Measurements from ENCODE around the gene SHH. TPM values are rescaled to one million over a fixed set of nuclear protein-coding genes. Genes with fewer than 3 reads are reported as not detected.
A peak's percentile ranks its signal among the peaks of the same experiment; 100 is the strongest.

The SHH gene
- total RNA-seq (2021) (not detected in 2 replicates), Bru-seq, nascent RNA (not detected), BruChase-seq, experiment 1, labeled RNA remaining after a 2-hour chase (not detected), BruChase-seq, experiment 2, labeled RNA remaining after a 6-hour chase (percentile 7 among the genes with signal in this experiment)
- long read RNA-seq: 0 reads

DNA sequence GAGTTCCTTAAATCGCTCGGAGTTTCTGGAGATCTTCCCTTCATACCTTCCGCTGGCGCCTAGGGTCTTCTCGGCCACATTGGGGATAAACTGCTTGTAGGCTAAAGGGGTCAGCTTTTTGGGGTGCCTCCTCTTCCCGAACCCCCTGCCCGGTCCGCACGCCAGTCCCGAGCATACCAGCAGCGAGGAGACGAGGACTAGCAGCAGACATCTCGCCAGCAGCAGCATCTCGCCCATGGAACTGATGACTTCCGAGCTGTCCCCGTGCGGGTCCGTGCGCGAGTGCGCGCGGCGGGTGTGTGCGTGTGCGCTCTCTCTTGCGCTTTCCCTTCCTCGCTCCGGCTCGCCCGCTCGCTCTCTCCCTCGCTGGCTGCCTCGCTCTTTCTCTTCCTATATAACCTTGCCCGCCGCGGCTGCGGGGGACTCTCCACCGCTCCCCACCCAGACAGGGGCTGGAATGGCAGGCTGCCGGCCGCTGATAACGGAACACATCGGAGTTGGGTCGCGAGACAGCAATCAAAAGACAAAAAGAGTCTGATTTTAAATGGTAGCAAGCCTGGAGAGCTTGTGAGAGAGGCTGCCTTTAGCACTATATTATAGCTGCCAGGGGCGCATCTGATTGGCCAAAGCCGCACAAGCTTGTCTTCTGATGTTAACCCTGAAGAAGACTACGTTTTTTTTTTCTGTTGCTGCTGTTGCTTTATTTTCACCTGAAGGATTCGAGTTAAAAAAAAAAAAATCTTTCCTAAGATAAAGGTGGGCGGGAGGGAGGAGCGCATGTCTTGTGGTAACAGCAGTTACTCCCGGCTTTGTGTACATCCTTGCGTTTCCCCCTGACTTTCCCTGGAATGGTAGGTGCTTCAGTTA is at the start of gene SHH:
Gene SHH, minus strand, starts transcription at position 569 of the 867 bp plus-strand sequence. Its CDS starts 341 bp downstream, at position 228.
- H3K27me3 ChIP-seq (replicated peaks; ENCODE audit: insufficient read depth, low read depth, low read length, poor library complexity): peaks cover 91% of the 10 kb centered on the region
- BruUV-seq (replicated peaks): no TSS peak
- POLR2A ChIA-PET (ENCODE audit: low non-redundant PET): no interaction called here

DNA sequence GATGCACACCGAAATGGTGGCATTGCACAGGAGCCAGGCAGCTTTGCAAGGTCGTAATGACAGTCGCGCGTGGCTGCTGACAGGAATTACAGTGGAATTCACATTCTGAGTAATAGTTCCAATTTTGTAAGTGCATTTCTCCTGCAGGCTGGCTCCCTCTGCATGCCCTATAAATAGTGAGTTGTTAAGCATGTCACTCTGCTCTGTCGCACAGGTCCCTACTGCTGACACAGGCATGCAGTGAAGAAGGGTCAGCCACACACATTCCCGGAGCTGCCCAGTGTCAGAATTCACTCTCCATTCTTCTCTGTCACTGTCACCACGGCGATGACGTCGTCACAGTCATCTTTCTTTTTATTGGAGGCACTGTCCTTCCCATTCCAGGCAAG is 49.2 kb upstream of the SHH start:
- TF ChIP-seq, protein P1, sequence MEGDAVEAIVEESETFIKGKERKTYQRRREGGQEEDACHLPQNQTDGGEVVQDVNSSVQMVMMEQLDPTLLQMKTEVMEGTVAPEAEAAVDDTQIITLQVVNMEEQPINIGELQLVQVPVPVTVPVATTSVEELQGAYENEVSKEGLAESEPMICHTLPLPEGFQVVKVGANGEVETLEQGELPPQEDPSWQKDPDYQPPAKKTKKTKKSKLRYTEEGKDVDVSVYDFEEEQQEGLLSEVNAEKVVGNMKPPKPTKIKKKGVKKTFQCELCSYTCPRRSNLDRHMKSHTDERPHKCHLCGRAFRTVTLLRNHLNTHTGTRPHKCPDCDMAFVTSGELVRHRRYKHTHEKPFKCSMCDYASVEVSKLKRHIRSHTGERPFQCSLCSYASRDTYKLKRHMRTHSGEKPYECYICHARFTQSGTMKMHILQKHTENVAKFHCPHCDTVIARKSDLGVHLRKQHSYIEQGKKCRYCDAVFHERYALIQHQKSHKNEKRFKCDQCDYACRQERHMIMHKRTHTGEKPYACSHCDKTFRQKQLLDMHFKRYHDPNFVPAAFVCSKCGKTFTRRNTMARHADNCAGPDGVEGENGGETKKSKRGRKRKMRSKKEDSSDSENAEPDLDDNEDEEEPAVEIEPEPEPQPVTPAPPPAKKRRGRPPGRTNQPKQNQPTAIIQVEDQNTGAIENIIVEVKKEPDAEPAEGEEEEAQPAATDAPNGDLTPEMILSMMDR (conservative IDR thresholded peaks at IDR 0.05; ENCODE audit: low read depth, low read length): no peak
- TF ChIP-seq EZH2 (IDR thresholded peaks at IDR 0.05; ENCODE audit: borderline replicate concordance, low read depth, low read length, poor library complexity, severe bottlenecking): no peak
- Histone ChIP-seq H3K36me3 (ENCODE audit: insufficient read depth, low read length, poor library complexity, severe bottlenecking) (no peaks in the 10 kb centered on the region), H3K27ac (ENCODE audit: low read depth, low read length, poor library complexity, severe bottlenecking) (no peak overlapping the region), H3K27me3 (replicated peaks; ENCODE audit: insufficient read depth, low read depth, low read length, poor library complexity) (peaks cover 28% of the 10 kb centered on the region), H3K4me1 (ENCODE audit: insufficient read depth, low read length, poor library complexity, severe bottlenecking) (no peaks in the 10 kb centered on the region), H3K9me3 (ENCODE audit: low read depth, low read length, poor library complexity, severe bottlenecking) (no peaks in the 10 kb centered on the region), H3K4me3 (ENCODE audit: low read depth, low read length, poor library complexity, severe bottlenecking) (no peak overlapping the region)
- intact Hi-C loops (cut with micrococcal nuclease; ENCODE audit: unreplicated experiment): no loop called here
- no TSS peak for BruUV-seq (replicated peaks)
- DNase-seq (ENCODE audit: low spot score): no peak
- ChIA-PET CTCF (no interaction called here), POLR2A (ENCODE audit: low non-redundant PET) (no interaction called here)

More for the DNA sequence above, at the start of gene SHH:
- Histone ChIP-seq H3K9me3 (ENCODE audit: low read depth, low read length, poor library complexity, severe bottlenecking) (no peaks in the 10 kb centered on the region), H3K4me3 (ENCODE audit: low read depth, low read length, poor library complexity, severe bottlenecking) (no peak within 1 kb of the TSS), H3K4me1 (ENCODE audit: insufficient read depth, low read length, poor library complexity, severe bottlenecking) (no peaks in the 10 kb centered on the region), H3K27ac (ENCODE audit: low read depth, low read length, poor library complexity, severe bottlenecking) (no peak within 1 kb of the TSS), H3K36me3 (ENCODE audit: insufficient read depth, low read length, poor library complexity, severe bottlenecking) (no peaks in the 10 kb centered on the region)
- no peak for DNase-seq (ENCODE audit: low spot score)
- intact Hi-C loops (cut with micrococcal nuclease; ENCODE audit: unreplicated experiment): no loop called here
- TF ChIP-seq EZH2 (IDR thresholded peaks at IDR 0.05; ENCODE audit: borderline replicate concordance, low read depth, low read length, poor library complexity, severe bottlenecking): peak; percentile 99
- TF ChIP-seq, protein P1 (conservative IDR thresholded peaks at IDR 0.05; ENCODE audit: low read depth, low read length): no peak
- CTCF ChIA-PET: no interaction called here

DNA sequence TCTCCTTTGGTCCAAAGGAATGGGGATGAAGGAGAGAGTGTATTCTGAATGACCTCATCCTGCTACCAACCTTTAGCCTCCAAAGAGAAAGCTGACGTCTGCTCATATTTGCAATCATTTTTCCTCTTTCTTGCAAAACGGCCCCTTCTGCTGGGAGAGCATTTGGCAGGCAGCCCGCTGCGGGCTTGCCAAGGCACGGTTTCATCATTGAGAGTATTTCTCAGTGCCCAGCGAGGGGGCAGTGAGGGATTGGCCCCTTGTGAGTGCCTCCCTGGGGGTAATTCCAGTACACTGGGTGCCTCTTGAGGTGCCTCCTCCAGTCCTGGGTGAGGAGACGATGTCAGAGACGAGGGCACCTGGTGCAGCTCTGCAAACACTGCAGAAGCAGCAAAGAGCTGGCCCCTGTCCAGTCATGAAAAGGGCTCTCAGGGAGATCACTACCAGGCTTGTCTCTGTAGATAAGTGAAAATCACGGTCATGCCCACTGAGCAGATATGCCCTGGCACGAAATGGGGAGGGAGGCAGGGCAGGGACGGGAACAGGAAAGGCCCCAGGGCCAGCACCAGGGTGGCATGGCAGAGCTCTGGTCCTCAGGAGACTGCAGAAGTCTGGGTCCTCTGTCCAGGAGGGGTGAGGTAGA is 48.7 kb upstream of the SHH start:
- H3K4me3 ChIP-seq (ENCODE audit: low read depth, low read length, poor library complexity, severe bottlenecking): no peak overlapping the region
- no peaks in the 10 kb centered on the region for H3K36me3 ChIP-seq (ENCODE audit: insufficient read depth, low read length, poor library complexity, severe bottlenecking)
- H3K4me1 ChIP-seq (ENCODE audit: insufficient read depth, low read length, poor library complexity, severe bottlenecking): no peaks in the 10 kb centered on the region
- no peak for DNase-seq (ENCODE audit: low spot score)
- TF ChIP-seq, protein P1 (conservative IDR thresholded peaks at IDR 0.05; ENCODE audit: low read depth, low read length): no peak
- TF ChIP-seq EZH2 (IDR thresholded peaks at IDR 0.05; ENCODE audit: borderline replicate concordance, low read depth, low read length, poor library complexity, severe bottlenecking): no peak
- no peaks in the 10 kb centered on the region for H3K9me3 ChIP-seq (ENCODE audit: low read depth, low read length, poor library complexity, severe bottlenecking)
- no peak overlapping the region for H3K27ac ChIP-seq (ENCODE audit: low read depth, low read length, poor library complexity, severe bottlenecking)
- intact Hi-C loops (cut with micrococcal nuclease; ENCODE audit: unreplicated experiment): no loop called here
- H3K27me3 ChIP-seq (replicated peaks; ENCODE audit: insufficient read depth, low read depth, low read length, poor library complexity): peaks cover 31% of the 10 kb centered on the region
- CTCF ChIA-PET: no interaction called here
- BruUV-seq (replicated peaks): no TSS peak
- POLR2A ChIA-PET (ENCODE audit: low non-redundant PET): no interaction called here
